Measurements from ENCODE around the gene USHBP1. TPM values are rescaled to one million over a fixed set of nuclear protein-coding genes. Genes with fewer than 3 reads are reported as not detected.

USHBP1 gene
- total RNA-seq, 1 donor from 2014 or later: 0.22 TPM

Other genes starting within 250 kb of the USHBP1 start
- gene CPAMD8, start 237.9 kb downstream of the USHBP1 start, total RNA-seq: 0.22 and 0.44 TPM in 2 replicates
- gene HAUS8, start 189.3 kb downstream of the USHBP1 start, total RNA-seq: 22.8 and 28.6 TPM in 2 replicates
- 220 and 224 TPM in 2 replicates for gene MYO9B, start 189.0 kb downstream of the USHBP1 start, total RNA-seq
- gene USE1, start 49.4 kb downstream of the USHBP1 start, total RNA-seq: 27.8 and 31.3 TPM in 2 replicates
- 15.7 and 21.3 TPM in 2 replicates for gene OCEL1, start 38.5 kb downstream of the USHBP1 start, total RNA-seq
- gene NR2F6, start 18.8 kb downstream of the USHBP1 start, total RNA-seq: 6.4 and 6.5 TPM in 2 replicates
- gene BABAM1, start 2.7 kb upstream of the USHBP1 start, total RNA-seq: 107 and 113 TPM in 2 replicates
- 3.7 and 4.5 TPM in 2 replicates for gene ANKLE1, start 17.2 kb upstream of the USHBP1 start, total RNA-seq
- 12.0 and 12.7 TPM in 2 replicates for gene ABHD8, start 38.7 kb upstream of the USHBP1 start, total RNA-seq
- gene MRPL34, start 41.1 kb upstream of the USHBP1 start, total RNA-seq: 81.3 and 84.7 TPM in 2 replicates
- 44.5 and 45.8 TPM in 2 replicates for gene DDA1, start 44.8 kb upstream of the USHBP1 start, total RNA-seq
- 13.2 and 13.6 TPM in 2 replicates for gene ANO8, start 70.1 kb upstream of the USHBP1 start, total RNA-seq
- 32.3 and 36.9 TPM in 2 replicates for gene GTPBP3, start 72.8 kb upstream of the USHBP1 start, total RNA-seq
- gene PLVAP, start 112.6 kb upstream of the USHBP1 start, total RNA-seq: 0.12 TPM in 1 of 2 replicates, not detected in the other
- gene CCDC194, start 129.5 kb upstream of the USHBP1 start, total RNA-seq: 4.1 and 4.5 TPM in 2 replicates
- 214 and 218 TPM in 2 replicates for gene BST2, start 140.9 kb upstream of the USHBP1 start, total RNA-seq
- gene MVB12A, start 155.3 kb upstream of the USHBP1 start, total RNA-seq: 38.7 and 39.2 TPM in 2 replicates
- gene TMEM221, start 183.9 kb upstream of the USHBP1 start, total RNA-seq: not detected in 2 replicates
- not detected in 2 replicates for gene NXNL1, start 196.2 kb upstream of the USHBP1 start, total RNA-seq
- 1.4 and 1.7 TPM in 2 replicates for gene SLC27A1, start 205.8 kb upstream of the USHBP1 start, total RNA-seq
- gene PGLS, start 246.9 kb upstream of the USHBP1 start, total RNA-seq: 63.3 and 68.7 TPM in 2 replicates

Data from T-helper 1 cell treated with Interleukin-12 subunit alpha and Interleukin-12 subunit beta and Interleukin-4 antibody, amounts not matched to agents 30 ng/mL and 1 ng/mL, for 36 hours (primary cell).